ENCODE measurements around the gene GRID2. TPM values are rescaled to one million over a fixed set of nuclear protein-coding genes. Genes with fewer than 3 reads are reported as not detected.

Gene GRID2
- polyA plus RNA-seq, 1 of the 3 experiments (the other 2 are of a cell fraction): not detected

DNA sequence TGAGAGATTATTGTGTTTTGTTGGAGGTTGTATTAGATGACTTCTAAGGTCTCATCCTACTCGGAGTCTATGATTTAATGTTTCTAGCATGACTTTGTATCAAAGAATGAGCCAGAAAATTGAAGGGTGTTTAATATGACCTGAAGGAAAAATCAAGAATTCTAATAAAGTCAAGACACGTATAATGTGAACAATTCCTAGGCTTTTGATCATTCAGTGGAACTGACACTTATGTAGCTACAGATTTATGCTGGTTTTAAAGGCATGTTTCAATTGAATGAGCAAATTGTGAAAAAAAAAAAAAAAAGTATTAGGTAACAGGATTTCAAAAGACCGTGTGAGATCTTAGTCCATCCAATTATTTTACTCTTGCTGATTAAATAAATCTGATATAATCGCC lies 64.9 kb downstream of the GRID2 start (continued):
- TF ChIP-seq MAX (IDR thresholded peaks at IDR 0.05; ENCODE audit: low read depth): no peak
- no peak for TF ChIP-seq FOXM1 (IDR thresholded peaks at IDR 0.05; ENCODE audit: low read depth)

DNA sequence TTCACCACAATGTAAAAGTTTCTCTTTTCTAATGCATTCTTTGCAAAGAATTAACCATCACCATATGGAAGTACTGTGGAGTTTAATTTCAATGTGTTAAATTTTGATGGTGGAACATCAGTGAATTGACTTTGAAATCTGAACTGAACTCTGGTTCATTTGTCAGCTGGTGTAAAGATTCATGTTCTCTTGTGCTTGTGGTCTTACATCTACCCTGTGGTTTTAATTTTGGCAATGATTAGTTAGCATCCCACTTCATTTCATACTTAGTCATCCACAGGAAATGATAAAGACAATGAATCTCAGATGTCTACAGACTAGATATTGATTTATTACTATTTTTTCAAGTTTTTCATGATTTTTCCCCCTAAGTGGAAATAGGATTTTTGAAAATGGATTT lies 77.8 kb downstream of the GRID2 start:
- H3K4me2 ChIP-seq: no peak overlapping the region
- no peak for DNase-seq
- no peak overlapping the region for H3K4me3 ChIP-seq (ENCODE audit: low read depth in 2 of 2, low read length in 1 of 2)
- peak overlapping the region in 1 of 2 experiments; percentile 51; a peak in 2 of 4 replicates for H3K27ac ChIP-seq (ENCODE audit: low read depth in 2 of 2, low read length in 1 of 2)
- H3K79me2 ChIP-seq (ENCODE audit: insufficient read depth): no peaks in the 10 kb centered on the region
- H3F3A ChIP-seq (replicated peaks; ENCODE audit: insufficient read depth): peaks cover 8% of the 10 kb centered on the region
- CTCF ChIA-PET: no interaction called here
- H3K27me3 ChIP-seq (ENCODE audit: insufficient read depth): no peaks in the 10 kb centered on the region
- H3K4me1 ChIP-seq (ENCODE audit: control insufficient read depth in 1 of 2, insufficient read depth in 2 of 2, low read depth in 1 of 2, low read length in 1 of 2): no peaks in the 10 kb centered on the region
- no peak overlapping the region for H2AFZ ChIP-seq (ENCODE audit: low read depth)
- no peaks in the 10 kb centered on the region for H3K36me3 ChIP-seq (replicated peaks in 1 of 2; ENCODE audit: control insufficient read depth in 1 of 2, insufficient read depth in 2 of 2, low read length in 1 of 2)
- H3K9me2 ChIP-seq: no peaks in the 10 kb centered on the region
- H3K9me3 ChIP-seq: no peaks in the 10 kb centered on the region
- POLR2A ChIA-PET: no interaction called here
- no peak overlapping the region for H3K9ac ChIP-seq
- no peaks in the 10 kb centered on the region for H4K20me1 ChIP-seq (ENCODE audit: insufficient read depth)
- TF ChIP-seq SMC3 (IDR thresholded peaks at IDR 0.05; ENCODE audit: low read depth, low read length): no peak
- TF ChIP-seq FOSL2 (IDR thresholded peaks at IDR 0.05; ENCODE audit: borderline replicate concordance, low read depth): no peak
- TF ChIP-seq EZH2phosphoT487 (IDR thresholded peaks at IDR 0.05; ENCODE audit: borderline replicate concordance, low read depth): no peak
- TF ChIP-seq, protein P1, sequence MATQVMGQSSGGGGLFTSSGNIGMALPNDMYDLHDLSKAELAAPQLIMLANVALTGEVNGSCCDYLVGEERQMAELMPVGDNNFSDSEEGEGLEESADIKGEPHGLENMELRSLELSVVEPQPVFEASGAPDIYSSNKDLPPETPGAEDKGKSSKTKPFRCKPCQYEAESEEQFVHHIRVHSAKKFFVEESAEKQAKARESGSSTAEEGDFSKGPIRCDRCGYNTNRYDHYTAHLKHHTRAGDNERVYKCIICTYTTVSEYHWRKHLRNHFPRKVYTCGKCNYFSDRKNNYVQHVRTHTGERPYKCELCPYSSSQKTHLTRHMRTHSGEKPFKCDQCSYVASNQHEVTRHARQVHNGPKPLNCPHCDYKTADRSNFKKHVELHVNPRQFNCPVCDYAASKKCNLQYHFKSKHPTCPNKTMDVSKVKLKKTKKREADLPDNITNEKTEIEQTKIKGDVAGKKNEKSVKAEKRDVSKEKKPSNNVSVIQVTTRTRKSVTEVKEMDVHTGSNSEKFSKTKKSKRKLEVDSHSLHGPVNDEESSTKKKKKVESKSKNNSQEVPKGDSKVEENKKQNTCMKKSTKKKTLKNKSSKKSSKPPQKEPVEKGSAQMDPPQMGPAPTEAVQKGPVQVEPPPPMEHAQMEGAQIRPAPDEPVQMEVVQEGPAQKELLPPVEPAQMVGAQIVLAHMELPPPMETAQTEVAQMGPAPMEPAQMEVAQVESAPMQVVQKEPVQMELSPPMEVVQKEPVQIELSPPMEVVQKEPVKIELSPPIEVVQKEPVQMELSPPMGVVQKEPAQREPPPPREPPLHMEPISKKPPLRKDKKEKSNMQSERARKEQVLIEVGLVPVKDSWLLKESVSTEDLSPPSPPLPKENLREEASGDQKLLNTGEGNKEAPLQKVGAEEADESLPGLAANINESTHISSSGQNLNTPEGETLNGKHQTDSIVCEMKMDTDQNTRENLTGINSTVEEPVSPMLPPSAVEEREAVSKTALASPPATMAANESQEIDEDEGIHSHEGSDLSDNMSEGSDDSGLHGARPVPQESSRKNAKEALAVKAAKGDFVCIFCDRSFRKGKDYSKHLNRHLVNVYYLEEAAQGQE (IDR thresholded peaks at IDR 0.05; ENCODE audit: low read depth, low read length): no peak
- TF ChIP-seq NFIC (IDR thresholded peaks at IDR 0.05; ENCODE audit: borderline replicate concordance): peak; percentile 40; the same call in 1 of the 2 replicates
- TF ChIP-seq RFX5 (IDR thresholded peaks at IDR 0.05; ENCODE audit: low read length): no peak
- no peak for TF ChIP-seq RXRA (IDR thresholded peaks at IDR 0.05; ENCODE audit: borderline replicate concordance, low read depth)
- TF ChIP-seq NRF1 (IDR thresholded peaks at IDR 0.05; ENCODE audit: low read depth, low read length): no peak
- TF ChIP-seq SIN3A (IDR thresholded peaks at IDR 0.05; ENCODE audit: borderline replicate concordance, low read depth, low read length): no peak
- TF ChIP-seq JUND (IDR thresholded peaks at IDR 0.05): peak; percentile 39; the same call in 1 of the 2 replicates
- TF ChIP-seq FOXJ3 (CRISPR knock-in tag; IDR thresholded peaks at IDR 0.05): no peak
- TF ChIP-seq GABPA (IDR thresholded peaks at IDR 0.05; ENCODE audit: low read depth): no peak
- TF ChIP-seq TAF1 (IDR thresholded peaks at IDR 0.05; ENCODE audit: borderline replicate concordance, low read depth, low read length): no peak
- TF ChIP-seq, protein P2, sequence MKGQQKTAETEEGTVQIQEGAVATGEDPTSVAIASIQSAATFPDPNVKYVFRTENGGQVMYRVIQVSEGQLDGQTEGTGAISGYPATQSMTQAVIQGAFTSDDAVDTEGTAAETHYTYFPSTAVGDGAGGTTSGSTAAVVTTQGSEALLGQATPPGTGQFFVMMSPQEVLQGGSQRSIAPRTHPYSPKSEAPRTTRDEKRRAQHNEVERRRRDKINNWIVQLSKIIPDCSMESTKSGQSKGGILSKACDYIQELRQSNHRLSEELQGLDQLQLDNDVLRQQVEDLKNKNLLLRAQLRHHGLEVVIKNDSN (IDR thresholded peaks at IDR 0.05; ENCODE audit: borderline replicate concordance, low read depth): no peak
- TF ChIP-seq POLR2AphosphoS5 (IDR thresholded peaks at IDR 0.05; ENCODE audit: low read depth, low read length): no peak
- no peak for TF ChIP-seq RCOR1 (IDR thresholded peaks at IDR 0.05; ENCODE audit: low read length)
- TF ChIP-seq FOXM1 (IDR thresholded peaks at IDR 0.05; ENCODE audit: low read depth): no peak
- TF ChIP-seq MEF2A (IDR thresholded peaks at IDR 0.05; ENCODE audit: borderline replicate concordance, low read depth): no peak
- no peak for TF ChIP-seq MXI1 (IDR thresholded peaks at IDR 0.05; ENCODE audit: low read depth, low read length)
- TF ChIP-seq IRF3 (IDR thresholded peaks at IDR 0.05; ENCODE audit: low read depth, low read length): no peak
- TF ChIP-seq CHD2 (IDR thresholded peaks at IDR 0.05; ENCODE audit: low read length, partially characterized antibody): no peak
- TF ChIP-seq ELF1 (IDR thresholded peaks at IDR 0.05): no peak
- TF ChIP-seq EP300 (IDR thresholded peaks at IDR 0.05; ENCODE audit: borderline replicate concordance in 1 of 2, low read depth in 1 of 2, low read length in 1 of 2): no peak
- TF ChIP-seq TEAD4 (IDR thresholded peaks at IDR 0.05; ENCODE audit: borderline replicate concordance, insufficient read depth): 0 out of 2 replicates have a peak, but pooled peaks have one; percentile 45
- TF ChIP-seq, protein P3, sequence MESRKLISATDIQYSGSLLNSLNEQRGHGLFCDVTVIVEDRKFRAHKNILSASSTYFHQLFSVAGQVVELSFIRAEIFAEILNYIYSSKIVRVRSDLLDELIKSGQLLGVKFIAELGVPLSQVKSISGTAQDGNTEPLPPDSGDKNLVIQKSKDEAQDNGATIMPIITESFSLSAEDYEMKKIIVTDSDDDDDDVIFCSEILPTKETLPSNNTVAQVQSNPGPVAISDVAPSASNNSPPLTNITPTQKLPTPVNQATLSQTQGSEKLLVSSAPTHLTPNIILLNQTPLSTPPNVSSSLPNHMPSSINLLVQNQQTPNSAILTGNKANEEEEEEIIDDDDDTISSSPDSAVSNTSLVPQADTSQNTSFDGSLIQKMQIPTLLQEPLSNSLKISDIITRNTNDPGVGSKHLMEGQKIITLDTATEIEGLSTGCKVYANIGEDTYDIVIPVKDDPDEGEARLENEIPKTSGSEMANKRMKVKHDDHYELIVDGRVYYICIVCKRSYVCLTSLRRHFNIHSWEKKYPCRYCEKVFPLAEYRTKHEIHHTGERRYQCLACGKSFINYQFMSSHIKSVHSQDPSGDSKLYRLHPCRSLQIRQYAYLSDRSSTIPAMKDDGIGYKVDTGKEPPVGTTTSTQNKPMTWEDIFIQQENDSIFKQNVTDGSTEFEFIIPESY (IDR thresholded peaks at IDR 0.05; ENCODE audit: borderline replicate concordance, low read depth): no peak

All from SK-N-SH (cell line).